ENCODE measurements around the gene KCTD2.
"Not testable (repeated sequence)": the region's sequence is repeated elsewhere in the genome, so short reads cannot be mapped to it uniquely, and the experiment has no call there.

KCTD2 gene

GRCh38 chr17:75069783-75070182, 22.8 kb downstream of the KCTD2 start:
- TF ChIP-seq HDGF (IDR thresholded peaks at IDR 0.05; ENCODE audit: borderline replicate concordance) (no peak), SUZ12 (IDR thresholded peaks at IDR 0.05) (no peak), PKNOX1 (IDR thresholded peaks at IDR 0.05) (no peak), FOXM1 (IDR thresholded peaks at IDR 0.05; ENCODE audit: borderline replicate concordance) (no peak), ELF4 (IDR thresholded peaks at IDR 0.05) (no peak), TARDBP (IDR thresholded peaks at IDR 0.05) (no peak), L3MBTL2 (conservative IDR thresholded peaks at IDR 0.05) (no peak)
- CTCF ChIA-PET = interaction anchor here (0.7 to 1.2 kb wide), 3 partner anchors 16 to 132 kb away, joined by 3 to 4 read pairs (median 4); no protein-coding TSS in a partner anchor
- DNase-seq (ENCODE audit: extremely low spot score) = no peak
- POLR2A ChIA-PET = interaction anchor here (0.9 to 1.2 kb wide), 4 partner anchors 9 to 58 kb away, joined by 3 read pairs; partner anchors contain the start of gene MRPL58

GRCh38 chr17:75071478-75072271, 24.6 kb downstream of the KCTD2 start:
- ChIA-PET POLR2A (interaction anchor here (1.2 kb wide), 1 partner anchor 60 kb away, joined by 3 read pairs; the partner anchor contains the start of gene NT5C), CTCF (interaction anchor here (0.6 to 0.9 kb wide), 3 partner anchors 16 to 199 kb away, joined by 3 to 4 read pairs (median 4); no protein-coding TSS in a partner anchor)
- not testable (repeated sequence) for DNase-seq (ENCODE audit: extremely low spot score)

DNA sequence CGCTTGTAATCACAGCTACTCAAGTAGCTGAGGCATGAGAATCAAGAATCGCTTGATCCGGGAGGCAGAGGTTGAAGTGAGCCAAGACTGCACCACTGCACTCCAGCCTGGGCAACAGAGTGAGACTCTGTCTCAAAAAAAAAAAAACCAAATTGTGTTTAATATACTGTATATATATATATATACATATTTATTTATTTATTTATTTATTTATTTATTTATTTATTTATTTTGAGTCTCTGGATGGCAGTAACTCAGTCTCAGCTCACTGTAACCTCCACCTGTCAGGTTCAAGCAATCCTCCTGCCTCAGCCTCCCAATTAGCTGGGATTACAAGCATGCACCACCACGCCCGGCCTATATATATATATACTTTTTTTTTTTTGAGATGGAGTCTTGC, 25.9 kb downstream of the KCTD2 start:
- CTCF ChIA-PET = interaction anchor here (0.7 to 1.8 kb wide), 2 partner anchors 12 to 33 kb away, joined by 4 to 5 read pairs; no protein-coding TSS in a partner anchor
- POLR2A ChIA-PET = interaction anchor here (0.6 kb wide), 1 partner anchor 87 kb away, joined by 3 read pairs; no protein-coding TSS in a partner anchor
- not testable (repeated sequence) for DNase-seq (ENCODE audit: extremely low spot score)

- DNase-seq (ENCODE audit: extremely low spot score) = no peak
- CTCF ChIA-PET = interaction anchor here (0.6 to 1.8 kb wide), 4 partner anchors 12 to 113 kb away, joined by 3 to 5 read pairs (median 4); no protein-coding TSS in a partner anchor
- TF ChIP-seq L3MBTL2 (conservative IDR thresholded peaks at IDR 0.05) (no peak), FOXA1 (IDR thresholded peaks at IDR 0.05) (no peak), ELF4 (IDR thresholded peaks at IDR 0.05) (no peak), PKNOX1 (IDR thresholded peaks at IDR 0.05) (peak; percentile 72; the same call in 1 of the 2 replicates), ZNF384 (IDR thresholded peaks at IDR 0.05) (0 out of 2 replicates have a peak, but pooled peaks have one; percentile 25), HDGF (IDR thresholded peaks at IDR 0.05; ENCODE audit: borderline replicate concordance) (no peak), BHLHE40 (IDR thresholded peaks at IDR 0.05; ENCODE audit: borderline replicate concordance) (no peak), FOXM1 (IDR thresholded peaks at IDR 0.05; ENCODE audit: borderline replicate concordance) (no peak), SUZ12 (IDR thresholded peaks at IDR 0.05) (no peak), SP1 (IDR thresholded peaks at IDR 0.05) (no peak)
- POLR2A ChIA-PET = interaction anchor here (0.6 to 2.0 kb wide), 5 partner anchors 14 to 86 kb away, joined by 3 to 8 read pairs (median 6); partner anchors contain the start of genes ARMC7, MRPL58 and SLC16A5
Measured at GRCh38 chr17:75073618-75074047, 26.6 kb downstream of the KCTD2 start.

DNA sequence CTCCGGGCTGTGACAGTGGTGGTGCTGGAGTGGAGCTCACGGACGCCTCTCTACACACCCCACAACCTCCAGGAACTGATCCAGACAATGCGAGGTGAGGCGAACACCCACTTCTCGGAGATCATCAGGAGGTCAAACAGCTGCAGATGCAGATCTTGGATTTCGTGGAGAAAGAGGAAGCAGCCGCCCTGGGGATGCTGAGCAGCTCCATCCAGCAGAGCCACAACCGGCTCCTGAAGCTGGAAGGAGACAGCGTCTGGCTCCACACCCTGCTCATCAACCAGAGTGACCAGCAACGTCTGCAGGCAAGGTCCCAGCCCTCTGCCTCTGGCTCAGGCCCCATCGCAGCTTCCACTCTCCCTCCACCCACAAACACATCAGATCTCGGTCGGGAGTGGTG, 27.5 kb downstream of the KCTD2 start:
- no peak for DNase-seq (ENCODE audit: extremely low spot score)
- TF ChIP-seq SP1 (IDR thresholded peaks at IDR 0.05) = no peak
- no peak for TF ChIP-seq ARNT (IDR thresholded peaks at IDR 0.05)
- TF ChIP-seq TARDBP (IDR thresholded peaks at IDR 0.05) = no peak
- no peak for TF ChIP-seq FOXA1 (IDR thresholded peaks at IDR 0.05)
- TF ChIP-seq FOXK2 (IDR thresholded peaks at IDR 0.05) = no peak
- TF ChIP-seq BHLHE40 (IDR thresholded peaks at IDR 0.05; ENCODE audit: borderline replicate concordance) = no peak
- TF ChIP-seq NFRKB (IDR thresholded peaks at IDR 0.05) = no peak
- TF ChIP-seq HDGF (IDR thresholded peaks at IDR 0.05; ENCODE audit: borderline replicate concordance) = no peak
- TF ChIP-seq ZNF384 (IDR thresholded peaks at IDR 0.05) = no peak
- no peak for TF ChIP-seq FOXM1 (IDR thresholded peaks at IDR 0.05; ENCODE audit: borderline replicate concordance)
- TF ChIP-seq ELF4 (IDR thresholded peaks at IDR 0.05) = no peak
- TF ChIP-seq L3MBTL2 (conservative IDR thresholded peaks at IDR 0.05) = no peak
- no peak for TF ChIP-seq LEF1 (IDR thresholded peaks at IDR 0.05; ENCODE audit: borderline replicate concordance)
- TF ChIP-seq PKNOX1 (IDR thresholded peaks at IDR 0.05) = no peak
- TF ChIP-seq SUZ12 (IDR thresholded peaks at IDR 0.05) = no peak
- no peak for TF ChIP-seq CTBP1 (IDR thresholded peaks at IDR 0.05; ENCODE audit: borderline replicate concordance)
- CTCF ChIA-PET = interaction anchor here (1.4 kb wide), 1 partner anchor 40 kb away, joined by 5 read pairs; no protein-coding TSS in a partner anchor
- POLR2A ChIA-PET = interaction anchor here (0.8 to 2.0 kb wide), 4 partner anchors 13 to 62 kb away, joined by 3 to 8 read pairs (median 6); partner anchors contain the start of genes ARMC7, MRPL58 and SLC16A5

DNA sequence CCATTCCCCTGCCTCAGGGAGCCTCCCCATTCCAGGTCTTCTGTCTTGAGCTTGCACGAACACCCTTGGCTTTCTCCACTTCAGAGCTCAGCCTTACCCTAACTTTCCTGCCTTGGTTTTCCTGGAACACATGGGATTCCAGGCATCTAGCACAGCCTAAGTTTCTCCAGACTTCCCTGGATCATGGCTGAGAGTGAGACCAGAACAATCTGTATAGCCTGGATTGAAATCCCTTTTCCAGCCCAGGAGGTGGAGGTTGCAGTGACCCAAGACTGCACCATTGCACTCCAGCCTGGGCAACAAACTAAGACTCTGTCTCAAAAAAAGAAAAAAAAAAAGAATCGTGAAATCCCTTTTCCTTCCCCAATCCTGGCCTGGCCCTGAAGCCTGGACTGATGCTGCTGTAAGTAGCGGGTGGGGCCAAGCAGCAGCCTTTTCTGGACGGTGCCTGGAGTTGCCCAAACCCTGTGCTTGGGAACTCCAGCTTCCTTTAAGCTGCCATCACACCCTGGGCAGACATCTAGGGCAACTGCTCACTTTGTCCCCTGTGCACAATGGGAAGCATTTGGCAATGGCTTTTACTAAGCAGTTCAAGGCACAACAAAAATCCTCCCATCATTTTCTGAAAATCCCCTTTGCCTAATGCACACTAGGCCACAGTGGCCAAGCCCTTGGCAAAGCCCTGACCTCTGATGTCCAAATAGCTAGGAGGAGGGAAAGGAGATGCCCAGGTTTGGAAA, 28.7 kb downstream of the KCTD2 start:
- ChIA-PET POLR2A (interaction anchor here (0.9 to 2.0 kb wide), 4 partner anchors 34 to 63 kb away, joined by 3 to 7 read pairs (median 4); partner anchors contain the start of genes ARMC7, MRPL58 and NT5C), CTCF (no interaction called here)
- TF ChIP-seq FOXA1 (IDR thresholded peaks at IDR 0.05) = no peak
- TF ChIP-seq FOXK2 (IDR thresholded peaks at IDR 0.05) = no peak
- TF ChIP-seq LEF1 (IDR thresholded peaks at IDR 0.05; ENCODE audit: borderline replicate concordance) = no peak
- TF ChIP-seq TARDBP (IDR thresholded peaks at IDR 0.05) = no peak
- no peak for TF ChIP-seq SP1 (IDR thresholded peaks at IDR 0.05)
- TF ChIP-seq PKNOX1 (IDR thresholded peaks at IDR 0.05) = no peak
- TF ChIP-seq BHLHE40 (IDR thresholded peaks at IDR 0.05; ENCODE audit: borderline replicate concordance) = no peak
- no peak for TF ChIP-seq L3MBTL2 (conservative IDR thresholded peaks at IDR 0.05)
- TF ChIP-seq NFRKB (IDR thresholded peaks at IDR 0.05) = no peak
- TF ChIP-seq ELF4 (IDR thresholded peaks at IDR 0.05) = no peak
- no peak for TF ChIP-seq ZNF384 (IDR thresholded peaks at IDR 0.05)
- no peak for TF ChIP-seq SUZ12 (IDR thresholded peaks at IDR 0.05)
- no peak for TF ChIP-seq FOXM1 (IDR thresholded peaks at IDR 0.05; ENCODE audit: borderline replicate concordance)
- no peak for TF ChIP-seq HDGF (IDR thresholded peaks at IDR 0.05; ENCODE audit: borderline replicate concordance)
- no peak for TF ChIP-seq ARNT (IDR thresholded peaks at IDR 0.05)
- no peak for TF ChIP-seq CTBP1 (IDR thresholded peaks at IDR 0.05; ENCODE audit: borderline replicate concordance)
- DNase-seq (ENCODE audit: extremely low spot score) = no peak

All from HEK293T (cell line).